ENCODE measurements around the gene SLC22A4. TPM values are rescaled to one million over a fixed set of nuclear protein-coding genes. Genes with fewer than 3 reads are reported as not detected.

The SLC22A4 gene
- polyA plus RNA-seq, 3 donors: 5.1 to 6.2 (median 5.8) TPM

DNA sequence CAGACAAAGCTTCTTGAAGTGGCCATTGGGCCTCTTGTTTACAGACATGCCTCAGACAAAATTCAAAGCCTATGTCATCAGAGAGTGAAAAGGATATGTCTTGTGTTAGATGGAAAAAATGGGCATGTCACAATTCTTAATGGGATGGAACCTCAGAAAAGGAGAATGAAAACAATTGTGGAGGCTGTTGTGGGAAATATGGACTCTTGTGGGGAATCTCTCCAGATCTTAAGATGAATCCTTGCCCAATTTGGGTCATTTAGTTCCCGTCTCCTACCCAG is 94.8 kb downstream of the SLC22A4 start:
- no peak for DNase-seq (ENCODE audit: low read depth in 3 of 3, low spot score in 2 of 3)

DNA sequence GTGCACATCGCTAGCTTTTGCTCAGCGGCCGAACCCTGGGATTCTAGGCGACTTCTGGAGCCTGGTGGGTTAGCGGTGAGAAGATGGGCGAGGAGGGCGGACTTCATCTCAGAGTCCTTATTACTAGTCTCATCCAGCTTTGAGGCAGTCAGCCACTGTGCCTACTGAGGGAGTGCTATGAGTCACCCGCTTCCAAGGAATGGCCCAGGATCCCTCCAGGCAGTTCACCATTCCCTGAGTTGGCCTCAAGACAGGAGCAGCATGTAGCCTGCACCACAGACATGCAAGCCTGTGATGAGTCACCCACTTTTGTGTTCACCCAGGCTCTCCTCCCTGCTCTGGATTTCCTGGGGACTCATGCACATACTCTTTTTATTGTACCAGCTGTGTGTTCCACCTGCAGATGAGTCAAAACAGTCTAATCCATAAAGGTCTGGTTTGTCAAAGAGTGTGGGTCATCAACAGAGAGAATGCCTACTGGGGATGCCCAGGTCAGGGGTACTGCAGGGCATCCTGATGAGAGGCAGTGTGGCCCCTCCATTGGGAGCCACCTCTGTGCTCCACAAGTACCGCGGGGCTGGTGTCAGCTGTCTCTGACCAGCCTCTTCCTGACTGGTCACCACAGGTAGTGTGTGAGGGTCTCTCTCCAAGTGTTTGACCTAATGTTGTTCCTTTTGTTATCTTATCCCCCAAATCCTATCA is 95.5 kb downstream of the SLC22A4 start:
- no peak for DNase-seq (ENCODE audit: low read depth in 3 of 3, low spot score in 2 of 3)

DNA sequence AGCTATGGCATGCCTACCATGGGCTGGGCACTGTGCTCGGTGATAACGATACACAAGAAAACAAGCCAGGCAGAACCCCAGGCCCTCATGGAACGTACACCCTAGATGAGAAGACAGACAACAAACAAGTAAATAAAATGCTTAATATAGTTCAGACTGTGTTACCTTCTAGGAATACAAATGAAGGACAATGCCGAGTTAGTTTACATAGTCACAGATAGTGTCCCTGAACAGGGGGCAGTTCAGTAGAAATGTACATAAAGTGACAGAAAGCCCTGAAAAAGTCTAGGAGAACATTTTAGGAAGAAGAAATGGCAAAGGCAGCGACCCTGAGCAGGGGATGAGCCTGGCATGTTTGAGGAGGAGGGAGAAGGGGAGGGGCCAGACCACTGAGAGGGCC is 97.1 kb downstream of the SLC22A4 start:
- no peak for DNase-seq (ENCODE audit: low read depth in 3 of 3, low spot score in 2 of 3)

DNA sequence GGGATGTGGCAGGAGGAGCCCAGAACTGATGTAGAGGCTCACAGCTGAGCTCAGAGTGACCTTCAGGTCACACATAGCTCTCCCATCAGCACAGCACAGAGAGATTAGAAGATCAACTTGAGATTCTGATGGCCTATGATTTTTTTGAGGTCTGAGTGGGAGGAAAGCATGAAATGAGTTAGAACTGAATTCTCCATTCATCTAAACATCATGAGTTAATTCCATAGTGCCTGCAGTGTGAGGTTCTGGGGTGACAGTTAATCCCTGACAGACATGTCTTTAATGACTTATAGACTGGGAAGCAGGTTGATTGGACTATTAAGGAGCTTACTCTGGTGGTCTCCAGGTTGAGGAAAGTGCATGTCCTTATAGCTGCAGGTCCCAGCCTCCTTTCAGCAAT is 97.7 kb downstream of the SLC22A4 start:
- DNase-seq (ENCODE audit: low read depth in 3 of 3, low spot score in 2 of 3): no peak

DNA sequence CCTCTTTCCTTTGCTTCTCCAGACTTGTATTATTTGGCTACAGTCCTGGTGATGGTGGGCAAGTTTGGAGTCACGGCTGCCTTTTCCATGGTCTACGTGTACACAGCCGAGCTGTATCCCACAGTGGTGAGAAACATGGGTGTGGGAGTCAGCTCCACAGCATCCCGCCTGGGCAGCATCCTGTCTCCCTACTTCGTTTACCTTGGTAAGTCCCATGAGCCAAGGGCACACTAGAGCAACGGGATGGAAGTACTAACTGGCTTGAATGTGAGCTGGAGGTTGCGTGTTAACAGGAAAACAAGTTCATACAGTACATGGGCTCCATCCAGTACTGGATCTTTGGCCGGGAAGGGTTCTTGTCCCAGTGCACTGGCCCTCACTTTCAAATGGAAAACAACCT is 98.2 kb downstream of the SLC22A4 start:
- DNase-seq (ENCODE audit: low read depth in 3 of 3, low spot score in 2 of 3): no peak

DNA sequence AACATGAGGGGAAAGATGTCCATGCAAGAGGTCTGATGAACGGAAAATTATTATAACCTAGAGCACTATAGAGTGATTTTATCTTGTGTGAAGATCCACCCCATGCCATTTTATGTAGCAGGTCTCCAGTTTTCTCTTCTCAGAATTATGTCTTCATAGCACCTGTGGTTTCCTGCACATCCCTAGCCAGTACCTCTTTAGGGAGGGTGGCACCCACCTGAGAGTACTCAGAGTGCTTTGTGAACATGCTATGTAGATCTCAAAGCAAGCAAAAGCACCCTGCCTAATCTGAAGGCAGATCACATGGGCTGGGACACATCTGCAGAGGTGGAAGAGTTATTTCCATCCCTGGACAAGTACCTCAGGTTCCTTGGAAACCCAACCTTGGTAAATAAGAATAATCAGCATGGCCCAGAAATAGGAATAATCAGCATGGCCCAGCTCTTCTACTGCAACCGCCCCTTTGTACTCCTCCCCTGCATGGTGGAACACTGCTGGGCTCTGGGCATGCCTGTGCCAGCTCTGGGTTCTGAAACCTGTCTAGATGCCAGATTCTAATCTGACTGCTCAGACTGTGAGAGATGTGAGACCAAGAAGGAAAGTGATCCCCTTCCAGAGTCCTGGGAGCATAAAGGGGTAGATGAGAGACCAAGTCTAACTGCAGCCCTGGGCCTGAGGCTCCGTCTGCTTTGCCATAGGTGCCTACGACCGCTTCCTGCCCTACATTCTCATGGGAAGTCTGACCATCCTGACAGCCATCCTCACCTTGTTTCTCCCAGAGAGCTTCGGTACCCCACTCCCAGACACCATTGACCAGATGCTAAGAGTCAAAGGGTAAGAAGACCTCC is 99.0 kb downstream of the SLC22A4 start:
- DNase-seq (ENCODE audit: low read depth in 3 of 3, low spot score in 2 of 3): no peak

Other genes starting within 250 kb of the SLC22A4 start
- gene IL3, start 233.7 kb upstream of the SLC22A4 start, polyA plus RNA-seq (ENCODE audit: insufficient read length in 3 of 3): not detected
- not detected for gene CSF2, start 220.6 kb upstream of the SLC22A4 start, polyA plus RNA-seq (ENCODE audit: insufficient read length in 3 of 3)
- gene P4HA2, start 66.5 kb upstream of the SLC22A4 start, polyA plus RNA-seq (ENCODE audit: insufficient read length in 3 of 3): 10 to 100 TPM; 31.0 to 37.2 (median 33.1) TPM
- gene PDLIM4, start 36.7 kb upstream of the SLC22A4 start, polyA plus RNA-seq (ENCODE audit: insufficient read length in 3 of 3): 10 to 100 TPM; 11.0 to 13.0 (median 11.2) TPM
- 10 to 100 TPM; 44.1 to 52.4 (median 45.1) TPM for gene SLC22A5, start 75.3 kb downstream of the SLC22A4 start, polyA plus RNA-seq (ENCODE audit: insufficient read length in 3 of 3)
- gene IRF1, start 196.4 kb downstream of the SLC22A4 start, polyA plus RNA-seq (ENCODE audit: insufficient read length in 3 of 3): 10 to 100 TPM; 15.1 to 21.4 (median 18.2) TPM
- gene IL5, start 249.1 kb downstream of the SLC22A4 start, polyA plus RNA-seq (ENCODE audit: insufficient read length in 3 of 3): not detected